CD4-positive, alpha-beta T cell treated with Interleukin-12 subunit alpha and Interleukin-12 subunit beta, for 1 hour (primary cell): ENCODE data around the gene CCDC13.
"Not testable (repeated sequence)": the region's sequence is repeated elsewhere in the genome, so short reads cannot be mapped to it uniquely, and the experiment has no call there.

ENCODE experiments used
- DNase-seq: peaks from one replicate; pipeline ENCODE4 v3.0.0-alpha.2; 2020

Gene CCDC13

DNA sequence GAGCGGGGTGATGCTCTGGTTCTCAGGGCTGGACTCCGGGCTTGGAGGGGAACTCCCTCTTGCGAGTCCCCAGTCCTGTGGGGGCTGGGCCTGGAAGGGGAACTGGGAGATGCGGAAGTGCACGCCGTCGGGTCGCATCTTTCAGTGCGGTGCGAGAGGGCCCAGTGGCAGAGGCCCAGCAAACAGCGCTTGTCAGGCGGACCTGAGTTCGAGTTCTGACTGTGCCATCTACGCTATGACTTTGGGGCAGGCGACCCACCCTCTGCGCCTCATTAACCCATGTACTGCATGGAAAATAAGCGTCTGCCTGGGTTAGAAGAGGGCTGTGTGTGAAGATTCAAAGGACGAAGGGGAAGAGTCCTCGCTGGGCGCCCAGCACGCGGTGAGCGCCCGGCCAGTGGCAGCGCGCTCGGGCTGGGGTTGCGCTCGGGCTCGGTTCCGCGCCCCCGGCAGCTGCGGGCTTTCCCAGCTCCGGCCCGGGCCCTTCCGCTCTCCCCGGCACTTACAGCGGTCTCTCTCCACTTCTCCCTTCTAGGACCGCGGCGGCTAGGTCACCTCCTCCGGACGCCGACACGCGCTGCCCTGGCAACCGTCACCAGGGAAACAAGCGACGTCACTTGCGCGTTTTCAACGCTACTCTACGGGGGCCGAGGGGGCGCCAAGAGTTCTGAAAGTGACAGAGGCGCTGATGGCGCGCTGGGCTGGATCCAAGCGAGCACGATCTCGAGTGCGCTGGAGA is at the start of gene CCDC13:
Gene CCDC13 (minus strand): TSS at position 584 of the 739 bp plus-strand sequence. CDS start 14,908 bp downstream, outside the sequence.
- peak; percentile 90 for DNase-seq

GRCh38 chr3:42822828-42823227 is 49.8 kb upstream of the CCDC13 start:
- no peak for DNase-seq

- no peak for DNase-seq
Measured at GRCh38 chr3:42820746-42821051, 47.6 kb upstream of the CCDC13 start.

GRCh38 chr3:42819351-42819965 is 46.4 kb upstream of the CCDC13 start:
- DNase-seq = no peak

GRCh38 chr3:42815826-42816225 is 42.8 kb upstream of the CCDC13 start:
- no peak for DNase-seq

- DNase-seq = no peak
Measured at GRCh38 chr3:42814914-42815507, 42.0 kb upstream of the CCDC13 start.

DNA sequence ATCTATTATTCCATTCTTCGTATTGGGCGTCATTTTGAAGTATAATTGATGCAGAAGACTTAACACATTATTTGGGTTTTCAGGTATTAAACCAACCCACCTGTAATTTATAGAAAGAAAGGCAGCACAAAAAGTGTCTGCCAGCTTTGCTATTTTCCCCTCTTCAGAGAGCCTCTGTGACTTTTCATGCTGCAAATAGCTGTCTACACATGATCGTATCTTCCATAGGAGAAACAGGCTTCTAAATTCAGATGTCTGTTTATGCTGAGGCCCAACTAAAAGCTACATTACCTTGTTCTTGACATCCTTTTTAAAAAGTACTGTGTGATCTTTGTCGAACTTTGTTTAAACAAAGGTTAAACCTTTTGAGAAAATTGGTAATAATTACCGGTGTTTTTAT is 41.2 kb upstream of the CCDC13 start:
- no peak for DNase-seq

DNA sequence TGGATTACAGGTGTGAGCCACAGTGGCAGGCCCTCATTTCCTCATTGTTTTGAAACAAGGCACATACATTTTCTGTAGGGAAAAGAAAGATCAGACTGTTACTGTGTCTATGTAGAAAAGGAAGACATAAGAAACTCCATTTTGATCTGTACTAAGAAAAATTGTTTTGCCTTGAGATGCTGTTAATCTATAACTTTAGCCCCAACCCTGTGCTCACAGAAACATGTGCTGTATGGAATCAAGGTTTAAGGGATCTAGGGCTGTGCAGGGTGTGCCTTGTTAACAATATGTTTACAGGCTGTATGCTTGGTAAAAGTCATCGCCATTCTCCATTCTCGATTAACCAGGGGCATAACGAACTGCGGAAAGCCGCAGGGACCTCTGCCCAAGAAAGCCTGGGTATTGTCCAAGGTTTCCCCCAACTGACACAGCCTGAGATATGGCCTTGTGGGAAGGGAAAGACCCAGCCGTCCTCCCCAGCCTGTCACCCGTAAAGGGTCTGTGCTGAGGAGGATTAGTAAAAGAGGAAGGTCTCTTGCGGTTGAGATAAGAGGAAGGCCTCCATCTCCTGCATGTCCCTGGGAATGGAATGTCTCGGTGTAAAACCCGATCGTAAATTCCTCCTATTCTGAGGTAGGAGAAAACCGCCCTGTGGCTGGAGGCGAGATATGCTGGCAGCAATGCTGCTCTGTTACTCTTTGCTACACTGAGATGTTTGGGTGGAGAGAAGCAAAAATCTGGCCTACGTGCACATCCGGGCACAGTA is 38.2 kb upstream of the CCDC13 start:
- DNase-seq = not testable (repeated sequence)

GRCh38 chr3:42810706-42811105 is 37.7 kb upstream of the CCDC13 start:
- not testable (repeated sequence) for DNase-seq

- no peak for DNase-seq
Measured at GRCh38 chr3:42809202-42809601, 36.1 kb upstream of the CCDC13 start, which contains the start of gene ACKR2. TSS of gene ACKR2 (plus strand) at chr3:42809445. CDS start at chr3:42864503, 55,058 bp downstream.

DNA sequence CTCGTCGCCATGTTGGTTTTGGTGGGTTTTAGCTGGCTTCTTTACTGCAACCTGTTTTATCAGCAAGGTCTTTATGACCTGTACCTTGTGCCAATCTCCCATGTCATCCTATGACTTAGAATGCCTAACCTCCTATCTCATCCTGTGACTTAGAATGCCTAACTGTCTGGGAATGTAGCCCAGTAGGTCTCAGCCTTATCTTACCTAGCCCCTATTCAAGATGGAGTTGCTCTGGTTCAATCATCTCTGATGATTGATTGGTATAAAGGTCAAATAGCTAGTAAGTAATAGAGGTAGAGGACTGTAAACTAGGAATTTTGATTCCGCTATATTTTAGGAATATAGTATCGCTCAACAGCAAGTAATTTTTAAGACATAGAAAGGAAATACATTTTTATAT is 34.9 kb upstream of the CCDC13 start:
- no peak for DNase-seq

DNA sequence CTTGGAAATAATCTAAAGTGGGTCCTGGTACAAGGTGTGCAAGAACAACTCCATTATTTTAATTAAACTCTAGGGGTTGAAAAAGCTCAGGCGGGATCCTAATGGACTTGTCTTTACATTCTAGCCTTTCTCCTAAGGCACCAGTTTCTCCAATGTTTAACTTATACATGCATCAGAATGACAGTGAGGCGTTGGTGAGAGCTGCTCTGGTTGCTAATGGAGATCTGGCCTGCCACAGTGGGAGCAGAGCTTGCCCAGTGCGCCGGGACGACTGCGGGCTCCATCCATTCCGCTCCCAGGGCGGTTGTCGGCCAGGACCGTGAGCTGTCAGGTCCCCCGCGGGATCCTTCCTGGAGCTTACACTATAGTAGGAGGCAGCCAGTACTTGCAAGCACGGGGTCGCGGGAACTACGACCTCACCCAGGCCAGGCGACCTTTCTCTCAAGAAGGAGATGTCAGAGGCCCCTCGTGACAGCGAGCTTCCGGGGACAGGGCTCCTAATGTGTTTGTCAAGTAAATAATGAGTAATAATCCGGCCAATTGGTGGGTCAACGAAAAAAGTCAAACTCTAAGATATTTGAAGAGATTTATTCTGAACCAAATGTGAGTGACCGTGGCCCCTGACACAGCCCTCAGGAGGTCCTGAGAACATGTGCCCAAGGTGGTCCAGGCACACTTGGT is 32.2 kb upstream of the CCDC13 start:
- no peak for DNase-seq

DNA sequence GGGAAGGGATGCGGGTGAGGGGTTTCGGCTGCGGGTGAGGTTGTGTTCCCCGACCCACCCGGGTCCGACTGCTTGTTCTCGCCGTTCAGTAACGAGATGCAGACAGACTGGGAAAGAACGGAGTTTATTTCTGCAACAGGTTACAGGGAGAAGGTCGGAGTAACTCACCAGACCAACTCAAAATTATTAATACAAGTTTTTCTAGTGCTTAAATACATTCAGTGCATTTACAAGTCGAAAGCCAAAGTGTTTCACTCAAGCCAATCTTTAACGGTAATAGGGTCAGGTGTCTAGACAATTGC is 31.7 kb upstream of the CCDC13 start:
- no peak for DNase-seq

DNA sequence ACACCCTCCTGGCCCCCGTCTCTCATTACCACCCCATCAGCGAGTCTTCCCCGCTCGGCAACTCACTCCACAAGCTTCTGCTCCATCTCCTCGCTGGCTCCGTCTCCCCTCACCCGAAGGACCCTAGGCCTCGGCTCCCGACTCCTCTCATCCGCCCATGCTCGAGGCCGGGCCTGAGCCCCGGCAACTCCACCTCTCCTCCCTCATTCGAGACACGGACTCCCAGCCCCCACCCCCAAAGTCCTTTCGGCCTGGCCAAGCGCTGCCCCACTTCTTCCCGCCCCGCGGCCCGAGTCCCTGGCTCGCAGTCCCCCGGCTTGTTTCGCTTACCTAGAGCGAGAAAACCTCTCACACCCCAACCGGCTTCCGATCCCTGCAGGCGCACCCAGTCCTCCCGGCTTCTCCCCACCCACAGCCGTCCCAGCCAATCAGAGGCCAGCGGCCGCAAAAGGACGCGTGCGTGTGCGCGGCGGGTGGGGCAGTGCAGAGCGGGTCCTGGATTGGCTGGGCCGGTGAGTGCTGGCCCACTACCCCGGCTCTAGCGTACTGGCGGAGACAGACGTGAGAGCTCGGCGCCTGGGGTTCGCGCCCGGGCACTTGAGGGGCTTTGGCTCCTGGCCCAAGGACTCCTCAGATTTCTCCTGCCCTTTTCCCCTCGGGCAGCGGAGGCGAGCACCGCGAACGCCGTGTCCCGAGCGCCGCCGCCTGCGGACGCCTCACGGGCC is 31.2 kb upstream of the CCDC13 start, which contains the start of gene HIGD1A:
Gene HIGD1A (minus strand): TSS at position 385 of the 725 bp plus-strand sequence. CDS start 10,237 bp downstream, outside the sequence.
- DNase-seq = peak; percentile 94

DNA sequence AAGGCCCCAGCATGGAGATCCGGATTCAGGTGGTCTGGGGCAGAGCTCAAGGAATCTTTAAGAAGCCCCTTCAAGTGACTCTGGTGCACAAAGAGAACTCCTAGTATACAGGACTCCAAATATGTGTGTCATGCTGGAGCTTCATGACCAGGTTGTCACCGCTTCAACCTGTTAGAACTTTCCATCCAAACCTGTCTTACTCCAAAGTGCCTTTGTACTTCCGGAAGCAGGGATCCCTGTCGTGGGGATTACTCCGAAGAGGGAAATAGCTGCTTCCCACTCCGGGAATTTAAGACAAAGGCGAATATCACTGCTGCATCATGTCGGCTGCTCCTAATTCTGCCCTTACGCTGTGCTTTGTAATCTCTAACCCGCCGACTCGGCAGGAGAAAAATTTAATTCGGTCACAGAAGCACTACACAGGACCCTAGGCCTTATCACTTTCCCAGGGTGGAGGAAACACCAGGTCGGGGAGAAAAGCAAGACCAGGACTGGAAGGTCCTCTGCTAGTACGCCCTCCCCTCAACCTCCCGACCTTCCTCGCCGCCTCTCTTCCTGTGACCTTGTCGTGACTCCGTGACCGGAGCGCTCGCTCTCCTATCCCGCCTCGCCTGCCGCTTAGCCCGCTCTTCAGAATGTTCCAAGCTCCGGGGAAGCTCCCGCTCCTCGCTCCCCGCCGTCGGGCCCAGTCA is 30.5 kb upstream of the CCDC13 start:
- DNase-seq = peak; percentile 6

DNA sequence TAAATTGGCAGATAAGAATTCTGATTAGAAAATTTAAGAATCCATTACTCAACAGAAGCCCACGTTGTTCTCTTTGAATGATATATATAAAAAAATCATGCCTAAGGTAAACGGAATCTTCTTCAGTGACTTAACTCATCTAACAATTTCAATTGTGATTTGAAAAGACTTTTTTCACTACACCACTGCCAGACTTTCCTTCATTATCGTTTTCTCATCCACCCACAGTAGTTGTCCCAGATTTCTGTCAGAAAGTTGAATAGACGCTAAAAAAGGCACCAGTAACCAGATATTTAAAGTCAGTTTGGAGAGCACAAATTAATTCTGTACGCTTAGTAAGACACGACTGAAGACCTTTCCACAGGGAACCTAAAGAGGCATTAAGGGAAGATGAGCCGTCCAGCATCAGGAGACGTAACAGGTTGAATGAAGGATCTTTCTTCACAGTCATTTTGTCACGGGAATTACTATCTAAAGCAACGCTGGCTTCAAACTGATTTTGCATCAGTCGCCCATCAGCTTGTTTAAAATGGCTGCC is 29.9 kb upstream of the CCDC13 start:
- no peak for DNase-seq

- no peak for DNase-seq
Measured at GRCh38 chr3:42801784-42802183, 28.7 kb upstream of the CCDC13 start.

DNA sequence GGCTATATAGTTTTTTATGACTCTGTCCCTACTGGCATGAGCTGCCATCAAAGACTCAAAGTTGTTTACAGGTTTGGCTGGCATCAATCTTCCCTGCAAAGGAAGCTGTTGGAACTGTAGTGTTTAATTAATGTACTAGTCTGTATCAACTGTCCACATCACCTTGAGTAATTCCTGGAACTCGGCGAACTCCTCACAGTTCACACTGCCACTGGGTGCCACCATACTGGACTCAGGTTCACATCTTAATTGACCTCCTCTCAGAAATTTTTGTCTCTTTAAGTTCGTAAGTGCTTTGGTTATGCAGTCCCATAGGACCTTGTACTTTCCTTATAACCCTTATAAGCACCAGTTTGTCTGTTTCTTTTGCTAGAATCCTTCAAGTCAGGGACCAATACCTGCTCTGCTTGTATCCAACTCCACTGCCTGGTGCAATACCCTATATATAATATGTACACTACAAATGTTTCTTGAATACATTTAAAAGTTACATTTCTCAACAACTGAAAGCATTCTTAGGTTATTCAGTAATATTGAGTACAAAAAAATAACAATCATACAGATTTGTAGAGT is 28.1 kb upstream of the CCDC13 start:
- DNase-seq = no peak

- no peak for DNase-seq
Measured at GRCh38 chr3:42800251-42800650, 27.2 kb upstream of the CCDC13 start.

GRCh38 chr3:42799376-42799775 is 26.3 kb upstream of the CCDC13 start:
- no peak for DNase-seq

DNA sequence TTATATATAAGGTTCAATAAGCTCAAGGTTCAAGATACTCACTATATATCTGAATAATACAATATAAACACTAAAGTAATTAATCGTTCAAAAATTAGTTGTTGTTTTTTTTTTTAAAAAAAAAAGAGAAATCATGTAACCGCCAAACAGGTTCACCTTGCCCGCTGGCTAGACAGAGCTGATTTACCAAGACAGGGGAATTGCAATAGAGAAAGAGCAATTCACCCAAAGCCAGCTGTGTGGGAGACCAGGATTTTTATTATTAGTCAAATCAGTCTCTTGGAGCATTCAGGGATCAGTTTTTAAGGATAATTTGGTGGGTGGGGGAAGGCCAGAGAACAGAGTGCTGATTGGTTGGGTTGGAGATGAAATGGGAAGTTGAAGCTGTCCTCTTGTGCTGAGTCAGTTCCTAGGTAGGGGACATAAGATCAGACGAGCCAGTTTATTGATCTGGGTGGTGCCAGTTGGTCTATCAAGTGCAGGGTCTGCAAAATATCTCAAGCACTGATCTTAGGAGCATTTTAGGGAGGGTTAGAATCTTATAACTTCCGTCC is 23.4 kb upstream of the CCDC13 start:
- no peak for DNase-seq
